Effector memory CD8-positive, alpha-beta T cell (primary cell): ENCODE results near the gene MAGEB10.
"Not testable (repeated sequence)": the region's sequence is repeated elsewhere in the genome, so short reads cannot be mapped to it uniquely, and the experiment has no call there.

Source experiments
- ATAC-seq: fragments of 150-1000 bp; cut with Tn5 transposase; replicated peaks from 2 replicates; pipeline ENCODE4 v1.10.0; 2021; ENCODE audit warnings: mild to moderate bottlenecking, moderate library complexity
- DNase-seq, 3 experiments: peaks; one replicate each; pipeline ENCODE4 v3.0.0; 2021
- H3K27ac Mint-ChIP-seq, 2 donors: one replicate each; pipeline ENCODE4 v1.8.0; 2022; ENCODE audit warnings: mild to moderate bottlenecking in 2 of 2, mixed read lengths in 2 of 2, moderate library complexity in 2 of 2
- H3K27me3 Mint-ChIP-seq, 2 donors: one replicate each; pipeline ENCODE4 v1.8.0; 2022; ENCODE audit warnings: mixed read lengths in 2 of 2
- H3K36me3 Mint-ChIP-seq: one replicate; pipeline ENCODE4 v1.8.0; 2022; ENCODE audit warnings: mild to moderate bottlenecking, moderate library complexity, mixed read lengths; ENCODE audit not compliant: insufficient read depth
- H3K4me1 Mint-ChIP-seq, 2 donors: one replicate each; pipeline ENCODE4 v1.8.0; 2022; ENCODE audit warnings: low read depth in 2 of 2, mixed read lengths in 2 of 2
- H3K4me3 Mint-ChIP-seq, 2 donors: one replicate each; pipeline ENCODE4 v1.8.0; 2022; ENCODE audit warnings: mild to moderate bottlenecking in 2 of 2, mixed read lengths in 2 of 2, moderate library complexity in 2 of 2
- H3K9me3 Mint-ChIP-seq, 2 donors: one replicate each; pipeline ENCODE4 v1.8.0; 2022; ENCODE audit warnings: mixed read lengths in 2 of 2
- total RNA-seq, 9 experiments: gene quantifications; one replicate each; lab custom pipeline; 2026; lab: John Stamatoyannopoulos, UW

MAGEB10 gene
- 0 reads per million in 9 experiments for total RNA-seq

- peaks cover 0 to 4% of the 10 kb centered on the region in 2 donors for H3K9me3 Mint-ChIP-seq
- no peaks in the 10 kb centered on the region for H3K36me3 Mint-ChIP-seq
- no peak for DNase-seq
- no peaks in the 10 kb centered on the region for H3K4me1 Mint-ChIP-seq
- ATAC-seq, result no peak
- no peak within 1 kb of the TSS for H3K27ac Mint-ChIP-seq
- H3K27me3 Mint-ChIP-seq, result no peaks in the 10 kb centered on the region
- no peak within 1 kb of the TSS for H3K4me3 Mint-ChIP-seq
Observed at GRCh38 chrX:27807690-27808089, at the start of gene MAGEB10. Gene MAGEB10, plus strand, starts transcription at chrX:27807990. Its CDS starts 13,317 bp downstream, at chrX:27821307.

GRCh38 chrX:27765718-27766117 is 42.1 kb upstream of the MAGEB10 start:
- ATAC-seq, result no peak
- Mint-ChIP-seq H3K27me3 (no peaks in the 10 kb centered on the region), H3K27ac (no peak overlapping the region), H3K36me3 (no peaks in the 10 kb centered on the region), H3K4me1 (no peaks in the 10 kb centered on the region), H3K4me3 (no peak overlapping the region), H3K9me3 (peaks cover 0 to 1% of the 10 kb centered on the region in 2 donors)
- DNase-seq, result no peak

GRCh38 chrX:27767387-27767786 is 40.4 kb upstream of the MAGEB10 start:
- DNase-seq (no peak), ATAC-seq (no peak)
- Mint-ChIP-seq H3K27ac (no peak overlapping the region), H3K9me3 (peaks cover 0 to 1% of the 10 kb centered on the region in 2 donors), H3K4me1 (no peaks in the 10 kb centered on the region), H3K4me3 (no peak overlapping the region), H3K36me3 (no peaks in the 10 kb centered on the region), H3K27me3 (no peaks in the 10 kb centered on the region)

- Mint-ChIP-seq H3K36me3 (no peaks in the 10 kb centered on the region), H3K4me3 (no peak overlapping the region), H3K27me3 (no peaks in the 10 kb centered on the region), H3K9me3 (no peaks in the 10 kb centered on the region), H3K27ac (no peak overlapping the region), H3K4me1 (no peaks in the 10 kb centered on the region)
- ATAC-seq (no peak), DNase-seq (no peak)
Observed at GRCh38 chrX:27775984-27776383, 31.8 kb upstream of the MAGEB10 start.

GRCh38 chrX:27796640-27797257 is 11.0 kb upstream of the MAGEB10 start:
- Mint-ChIP-seq H3K36me3 (no peaks in the 10 kb centered on the region), H3K27me3 (no peaks in the 10 kb centered on the region), H3K4me1 (no peaks in the 10 kb centered on the region), H3K27ac (no peak overlapping the region), H3K9me3 (no peaks in the 10 kb centered on the region), H3K4me3 (no peak overlapping the region)
- ATAC-seq (no peak), DNase-seq (no peak)

- Mint-ChIP-seq H3K27ac (no peak overlapping the region), H3K36me3 (no peaks in the 10 kb centered on the region), H3K27me3 (no peaks in the 10 kb centered on the region), H3K4me3 (no peak overlapping the region), H3K4me1 (no peaks in the 10 kb centered on the region), H3K9me3 (no peaks in the 10 kb centered on the region)
- ATAC-seq, result no peak
- no peak for DNase-seq
Observed at GRCh38 chrX:27797575-27797974, 10.2 kb upstream of the MAGEB10 start.

- DNase-seq (no peak), ATAC-seq (no peak)
- Mint-ChIP-seq H3K9me3 (peaks cover 0 to 4% of the 10 kb centered on the region in 2 donors), H3K36me3 (no peaks in the 10 kb centered on the region), H3K4me3 (no peak overlapping the region), H3K4me1 (no peaks in the 10 kb centered on the region), H3K27ac (no peak overlapping the region), H3K27me3 (no peaks in the 10 kb centered on the region)
Observed at GRCh38 chrX:27808226-27808625, 436 bp downstream of the MAGEB10 start.

GRCh38 chrX:27808991-27809859 is 1.4 kb downstream of the MAGEB10 start:
- ATAC-seq, H3K9me3 Mint-ChIP-seq: not testable (repeated sequence)

GRCh38 chrX:27815209-27815608 is 7.4 kb downstream of the MAGEB10 start:
- DNase-seq, result no peak
- Mint-ChIP-seq H3K27me3 (no peaks in the 10 kb centered on the region), H3K36me3 (no peaks in the 10 kb centered on the region), H3K27ac (no peak overlapping the region), H3K4me3 (no peak overlapping the region), H3K4me1 (no peaks in the 10 kb centered on the region), H3K9me3 (peaks cover 0 to 9% of the 10 kb centered on the region in 2 donors)
- no peak for ATAC-seq

More at GRCh38 chrX:27808991-27809859, 1.4 kb downstream of the MAGEB10 start:
- not testable (repeated sequence) for DNase-seq, H3K27ac Mint-ChIP-seq, H3K4me1 Mint-ChIP-seq, H3K36me3 Mint-ChIP-seq, H3K27me3 Mint-ChIP-seq, H3K4me3 Mint-ChIP-seq

- H3K4me1 Mint-ChIP-seq, result no peaks in the 10 kb centered on the region
- H3K36me3 Mint-ChIP-seq, result no peaks in the 10 kb centered on the region
- DNase-seq, result no peak
- H3K4me3 Mint-ChIP-seq, result no peak overlapping the region
- ATAC-seq, result no peak
- H3K27ac Mint-ChIP-seq, result no peak overlapping the region
- H3K9me3 Mint-ChIP-seq, result peaks cover 0 to 2% of the 10 kb centered on the region in 2 donors
- no peaks in the 10 kb centered on the region for H3K27me3 Mint-ChIP-seq
Observed at GRCh38 chrX:27823812-27824211, 16.0 kb downstream of the MAGEB10 start.

- DNase-seq, result no peak
- ATAC-seq, result no peak
- Mint-ChIP-seq H3K36me3 (no peaks in the 10 kb centered on the region), H3K27ac (no peak overlapping the region), H3K27me3 (no peaks in the 10 kb centered on the region), H3K4me3 (no peak overlapping the region), H3K4me1 (no peaks in the 10 kb centered on the region), H3K9me3 (peaks cover 0 to 3% of the 10 kb centered on the region in 2 donors)
Observed at GRCh38 chrX:27838185-27838584, 30.4 kb downstream of the MAGEB10 start.

GRCh38 chrX:27840881-27841280 is 33.1 kb downstream of the MAGEB10 start:
- Mint-ChIP-seq H3K27ac (no peak overlapping the region), H3K27me3 (no peaks in the 10 kb centered on the region), H3K4me3 (no peak overlapping the region), H3K4me1 (no peaks in the 10 kb centered on the region), H3K36me3 (no peaks in the 10 kb centered on the region), H3K9me3 (peaks cover 0 to 6% of the 10 kb centered on the region in 2 donors)
- ATAC-seq, result no peak
- no peak for DNase-seq

- Mint-ChIP-seq H3K9me3 (peaks cover 0 to 3% of the 10 kb centered on the region in 2 donors), H3K27me3 (no peaks in the 10 kb centered on the region), H3K27ac (no peak overlapping the region), H3K4me1 (no peaks in the 10 kb centered on the region), H3K4me3 (no peak overlapping the region), H3K36me3 (no peaks in the 10 kb centered on the region)
- no peak for ATAC-seq
- no peak for DNase-seq
Observed at GRCh38 chrX:27842859-27843258, 35.1 kb downstream of the MAGEB10 start.

GRCh38 chrX:27860337-27860736 is 52.5 kb downstream of the MAGEB10 start:
- Mint-ChIP-seq H3K27ac (no peak overlapping the region), H3K9me3 (peaks cover 3 to 7% of the 10 kb centered on the region in 2 donors), H3K27me3 (no peaks in the 10 kb centered on the region), H3K4me1 (no peaks in the 10 kb centered on the region), H3K4me3 (no peak overlapping the region), H3K36me3 (no peaks in the 10 kb centered on the region)
- ATAC-seq (no peak), DNase-seq (no peak)
